BLaER1 treated with 17β-estradiol and CSF1 and Interleukin-3, amounts not matched to agents 10 nM and 100 nM (cell line): ENCODE data around the gene KXD1.

Source experiments
- H3K27ac ChIP-seq, 11 experiments: shearing (Covaris generic); formaldehyde crosslinking; 2 replicates each; pipeline ENCODE4 v1.8.1; 2022
- H3K27me3 ChIP-seq, 11 experiments: shearing (Covaris generic); formaldehyde crosslinking; 2 replicates each; pipeline ENCODE4 v1.8.1; 2022
- H3K36me3 ChIP-seq, 11 experiments: shearing (Covaris generic); formaldehyde crosslinking; 2 replicates each; pipeline ENCODE4 v1.8.1; 2022
- H3K4me1 ChIP-seq, 10 experiments: shearing (Covaris generic); formaldehyde crosslinking; 2 replicates each; pipeline ENCODE4 v1.8.1; 2022
- H3K4me2 ChIP-seq, 11 experiments: shearing (Covaris generic); formaldehyde crosslinking; 2 replicates each; pipeline ENCODE4 v1.8.1; 2022
- H3K4me3 ChIP-seq, 10 experiments: shearing (Covaris generic); formaldehyde crosslinking; 2 replicates each; pipeline ENCODE4 v1.8.1; 2022
- H3K9ac ChIP-seq, 11 experiments: shearing (Covaris generic); formaldehyde crosslinking; 2 replicates each; pipeline ENCODE4 v1.8.1; 2022
- H3K9me3 ChIP-seq, 11 experiments: shearing (Covaris generic); formaldehyde crosslinking; replicated peaks in 1 of 11; 2 replicates each; pipeline ENCODE4 v1.8.1; 2022
- H4K20me1 ChIP-seq, 11 experiments: shearing (Covaris generic); formaldehyde crosslinking; 2 replicates each; pipeline ENCODE4 v1.8.1; 2022
- Cebpa-rat ChIP-seq, 11 experiments: shearing (Covaris generic); IDR thresholded peaks; 2 replicates each; pipeline ENCODE4 v1.8.1; 2022

Gene KXD1

GRCh38 chr19:18603958-18604819 lies 46.5 kb downstream of the KXD1 start:
- no peak for TF ChIP-seq Cebpa-rat (IDR thresholded peaks at IDR 0.05)
- H4K20me1 ChIP-seq = peaks cover 0 to 72% (median 53%) of the 10 kb centered on the region in 11 experiments; a peak in 19 of 22 replicates
- no peaks in the 10 kb centered on the region for H3K36me3 ChIP-seq
- H3K9ac ChIP-seq = no peak overlapping the region
- H3K4me3 ChIP-seq = no peak overlapping the region
- H3K9me3 ChIP-seq = no peaks in the 10 kb centered on the region
- H3K27me3 ChIP-seq = peaks cover 91 to 100% (median 100%) of the 10 kb centered on the region in 11 experiments
- no peak overlapping the region for H3K4me2 ChIP-seq
- H3K27ac ChIP-seq = no peak overlapping the region
- peaks cover 7 to 22% (median 18%) of the 10 kb centered on the region in 10 experiments; a peak in 18 of 20 replicates for H3K4me1 ChIP-seq

GRCh38 chr19:18604820-18605159 lies 47.1 kb downstream of the KXD1 start:
- Histone ChIP-seq H3K27ac (no peak overlapping the region), H3K4me2 (no peak overlapping the region), H3K4me1 (peaks cover 7 to 24% (median 19%) of the 10 kb centered on the region in 10 experiments; a peak in 18 of 20 replicates), H3K36me3 (no peaks in the 10 kb centered on the region), H3K9me3 (no peaks in the 10 kb centered on the region), H3K4me3 (no peak overlapping the region), H3K9ac (no peak overlapping the region), H3K27me3 (peaks cover 94 to 100% (median 100%) of the 10 kb centered on the region in 11 experiments), H4K20me1 (peaks cover 0 to 72% (median 59%) of the 10 kb centered on the region in 11 experiments; a peak in 19 of 22 replicates)
- no peak for TF ChIP-seq Cebpa-rat (IDR thresholded peaks at IDR 0.05)

- H3K4me3 ChIP-seq = no peak overlapping the region
- H3K4me1 ChIP-seq = peaks cover 7 to 27% (median 22%) of the 10 kb centered on the region in 10 experiments; a peak in 18 of 20 replicates
- TF ChIP-seq Cebpa-rat (IDR thresholded peaks at IDR 0.05) = no peak
- H3K36me3 ChIP-seq = no peaks in the 10 kb centered on the region
- peaks cover 0 to 75% (median 63%) of the 10 kb centered on the region in 11 experiments; a peak in 19 of 22 replicates for H4K20me1 ChIP-seq
- H3K9ac ChIP-seq = no peak overlapping the region
- peak overlapping the region in 3 of 11 experiments; percentile 74 to 88 (median 75); a peak in 3 of 22 replicates for H3K4me2 ChIP-seq
- peaks cover 96 to 100% (median 100%) of the 10 kb centered on the region in 11 experiments for H3K27me3 ChIP-seq
- no peak overlapping the region for H3K27ac ChIP-seq
- H3K9me3 ChIP-seq = no peaks in the 10 kb centered on the region
These were observed 47.5 kb downstream of the KXD1 start for GRCh38 chr19:18605196-18605545.

GRCh38 chr19:18605546-18606280 lies 48.0 kb downstream of the KXD1 start:
- H3K4me1 ChIP-seq = peaks cover 10 to 33% (median 27%) of the 10 kb centered on the region in 10 experiments; a peak in 18 of 20 replicates
- peaks cover 98 to 100% (median 100%) of the 10 kb centered on the region in 11 experiments for H3K27me3 ChIP-seq
- H3K4me3 ChIP-seq = peak overlapping the region; percentile 9 to 56 (median 40); a peak in 15 of 20 replicates
- H3K4me2 ChIP-seq = peak overlapping the region; percentile 61 to 88 (median 75)
- peak overlapping the region in 4 of 11 experiments; percentile 7 to 28 (median 14); a peak in 2 of 22 replicates for H3K9ac ChIP-seq
- H3K9me3 ChIP-seq = no peaks in the 10 kb centered on the region
- no peaks in the 10 kb centered on the region for H3K36me3 ChIP-seq
- H3K27ac ChIP-seq = no peak overlapping the region
- peaks cover 0 to 81% (median 69%) of the 10 kb centered on the region in 11 experiments; a peak in 19 of 22 replicates for H4K20me1 ChIP-seq
- TF ChIP-seq Cebpa-rat (IDR thresholded peaks at IDR 0.05) = no peak

DNA sequence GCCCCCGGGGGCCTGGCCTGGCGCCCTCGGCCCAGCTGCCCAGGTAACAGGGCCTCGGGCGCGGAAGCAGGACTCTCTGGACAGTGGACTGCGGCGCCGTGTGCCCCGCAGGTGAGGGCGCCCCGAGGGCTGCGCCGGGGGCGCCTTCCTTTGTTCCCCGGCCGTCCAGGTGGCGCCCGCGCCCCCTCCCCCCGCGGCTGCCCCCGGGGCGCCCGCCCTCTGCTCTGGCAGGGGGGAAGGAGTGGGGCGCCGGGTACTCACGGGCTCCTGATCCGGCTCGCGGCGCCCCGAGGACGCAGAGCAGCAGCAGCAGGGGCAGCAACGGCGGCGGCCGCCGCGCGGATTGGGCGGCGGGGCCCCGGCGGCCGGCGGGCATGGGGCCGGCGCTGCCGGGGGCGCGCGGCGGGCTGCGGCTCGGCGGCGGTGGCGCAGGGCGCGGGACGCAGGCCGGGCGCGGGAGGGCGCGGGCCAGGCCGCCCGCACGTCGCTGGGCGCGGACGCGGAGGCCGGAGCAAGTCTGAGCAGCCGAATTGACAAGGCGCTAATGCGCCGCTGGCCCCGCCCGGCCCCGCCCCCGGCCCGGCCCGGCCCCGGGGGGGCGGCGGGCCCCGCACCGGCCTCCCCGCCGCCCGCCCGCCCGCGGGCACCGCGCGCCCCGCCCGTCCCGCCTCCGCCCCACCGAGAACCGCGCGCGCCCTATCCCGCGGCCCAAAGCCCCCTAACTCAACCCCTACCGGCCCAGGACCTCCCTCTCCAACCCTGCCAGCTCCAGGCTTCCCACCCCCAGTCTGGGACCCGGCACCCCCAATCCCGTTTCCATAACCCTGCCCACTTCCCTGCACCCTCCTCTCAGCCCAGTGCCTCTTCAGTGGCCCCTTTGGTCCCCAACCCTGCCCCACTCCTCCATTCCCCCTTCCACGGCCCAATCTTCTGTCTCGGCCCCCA lies 48.9 kb downstream of the KXD1 start, which contains the start of gene CRLF1:
TSS of gene CRLF1 (minus strand) at position 519 of the 945 bp plus-strand sequence. CDS start at position 376, 143 bp downstream.
- H3K27ac ChIP-seq = no peak within 1 kb of the TSS
- TF ChIP-seq Cebpa-rat (IDR thresholded peaks at IDR 0.05) = no peak
- H3K4me3 ChIP-seq = peak within 1 kb of the TSS; percentile 9 to 56 (median 40); a peak in 15 of 20 replicates
- no peaks in the 10 kb centered on the region for H3K9me3 ChIP-seq
- peaks cover 17 to 41% (median 35%) of the 10 kb centered on the region in 10 experiments for H3K4me1 ChIP-seq
- H3K36me3 ChIP-seq = no peaks in the 10 kb centered on the region
- peaks cover 0 to 88% (median 75%) of the 10 kb centered on the region in 11 experiments; a peak in 19 of 22 replicates for H4K20me1 ChIP-seq
- peak within 1 kb of the TSS; percentile 61 to 88 (median 75) for H3K4me2 ChIP-seq
- peak within 1 kb of the TSS in 4 of 11 experiments; percentile 7 to 28 (median 14); a peak in 2 of 22 replicates for H3K9ac ChIP-seq
- H3K27me3 ChIP-seq = peaks cover 98 to 100% (median 100%) of the 10 kb centered on the region in 11 experiments

GRCh38 chr19:18607226-18608101 lies 49.8 kb downstream of the KXD1 start:
- no peaks in the 10 kb centered on the region for H3K9me3 ChIP-seq
- H3K9ac ChIP-seq = no peak overlapping the region
- no peaks in the 10 kb centered on the region for H3K36me3 ChIP-seq
- no peak overlapping the region for H3K27ac ChIP-seq
- H3K4me3 ChIP-seq = peak overlapping the region in 1 of 10 experiments; percentile 19; a peak in 2 of 20 replicates
- no peak for TF ChIP-seq Cebpa-rat (IDR thresholded peaks at IDR 0.05)
- peaks cover 98 to 100% (median 100%) of the 10 kb centered on the region in 11 experiments for H3K27me3 ChIP-seq
- peaks cover 0 to 91% (median 84%) of the 10 kb centered on the region in 11 experiments; a peak in 19 of 22 replicates for H4K20me1 ChIP-seq
- peak overlapping the region; percentile 1 to 55 (median 28); a peak in 11 of 22 replicates for H3K4me2 ChIP-seq
- peaks cover 26 to 50% (median 44%) of the 10 kb centered on the region in 10 experiments for H3K4me1 ChIP-seq

- H3K4me1 ChIP-seq = peaks cover 33 to 56% (median 50%) of the 10 kb centered on the region in 10 experiments
These were observed 50.6 kb downstream of the KXD1 start for GRCh38 chr19:18608102-18608804.

More at GRCh38 chr19:18608102-18608804, 50.6 kb downstream of the KXD1 start:
- no peaks in the 10 kb centered on the region for H3K9me3 ChIP-seq
- H3K27me3 ChIP-seq = peaks cover 98 to 100% (median 100%) of the 10 kb centered on the region in 11 experiments
- no peak overlapping the region for H3K27ac ChIP-seq
- peaks cover 0 to 91% (median 84%) of the 10 kb centered on the region in 11 experiments; a peak in 19 of 22 replicates for H4K20me1 ChIP-seq
- no peak overlapping the region for H3K9ac ChIP-seq
- no peak overlapping the region for H3K4me3 ChIP-seq
- H3K36me3 ChIP-seq = no peaks in the 10 kb centered on the region
- no peak overlapping the region for H3K4me2 ChIP-seq
- no peak for TF ChIP-seq Cebpa-rat (IDR thresholded peaks at IDR 0.05)
